GM12875 (cell line): ENCODE results near the gene FES.
"Not testable (repeated sequence)": the region's sequence is repeated elsewhere in the genome, so short reads cannot be mapped to it uniquely, and the experiment has no call there.

Source experiments
- H3K4me3 ChIP-seq: one replicate; pipeline ENCODE4 v1.5.1; 2011; ENCODE audit warnings: low read depth, low read length, control low read depth
- TF ChIP-seq, protein P1 (sequence below): IDR thresholded peaks from 2 replicates; pipeline ENCODE4 v1.5.1; 2011; ENCODE audit warnings: low read depth, mild to moderate bottlenecking, control low read depth, inconsistent platforms, low read length, moderate library complexity, borderline replicate concordance; ENCODE audit not compliant: insufficient read depth

The FES gene

DNA sequence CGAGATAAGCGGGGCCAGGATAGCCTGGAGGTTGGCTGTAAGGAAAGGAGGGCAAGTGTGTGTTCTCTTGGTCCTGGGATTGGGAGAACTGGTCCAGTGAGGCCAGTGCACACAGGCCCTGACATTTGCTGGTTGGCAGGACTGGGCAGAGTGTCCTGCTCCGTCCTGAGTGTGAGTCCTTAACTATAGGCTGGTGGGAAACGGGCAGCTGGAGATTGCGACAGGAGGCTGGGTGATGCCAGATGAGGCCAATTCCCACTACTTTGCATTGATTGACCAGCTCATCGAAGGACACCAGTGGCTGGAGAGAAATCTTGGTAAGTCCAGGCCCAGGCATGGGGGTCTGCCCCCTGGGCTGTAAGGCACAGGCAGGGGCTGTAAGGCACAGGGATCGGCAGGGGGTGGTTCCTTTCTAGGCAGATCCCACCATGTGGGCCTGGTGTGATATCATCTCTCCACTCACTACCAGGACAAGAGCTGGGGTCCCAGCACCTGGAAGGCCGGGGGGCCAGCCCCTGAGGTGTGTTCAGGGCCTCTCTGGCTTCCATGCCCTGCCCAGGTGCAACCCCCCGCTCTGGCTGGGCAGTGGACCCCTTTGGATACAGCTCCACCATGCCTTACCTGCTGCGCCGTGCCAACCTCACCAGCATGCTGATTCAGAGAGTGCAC lies 22.0 kb downstream of the FES start:
- no peak overlapping the region for H3K4me3 ChIP-seq
- TF ChIP-seq, protein P1, sequence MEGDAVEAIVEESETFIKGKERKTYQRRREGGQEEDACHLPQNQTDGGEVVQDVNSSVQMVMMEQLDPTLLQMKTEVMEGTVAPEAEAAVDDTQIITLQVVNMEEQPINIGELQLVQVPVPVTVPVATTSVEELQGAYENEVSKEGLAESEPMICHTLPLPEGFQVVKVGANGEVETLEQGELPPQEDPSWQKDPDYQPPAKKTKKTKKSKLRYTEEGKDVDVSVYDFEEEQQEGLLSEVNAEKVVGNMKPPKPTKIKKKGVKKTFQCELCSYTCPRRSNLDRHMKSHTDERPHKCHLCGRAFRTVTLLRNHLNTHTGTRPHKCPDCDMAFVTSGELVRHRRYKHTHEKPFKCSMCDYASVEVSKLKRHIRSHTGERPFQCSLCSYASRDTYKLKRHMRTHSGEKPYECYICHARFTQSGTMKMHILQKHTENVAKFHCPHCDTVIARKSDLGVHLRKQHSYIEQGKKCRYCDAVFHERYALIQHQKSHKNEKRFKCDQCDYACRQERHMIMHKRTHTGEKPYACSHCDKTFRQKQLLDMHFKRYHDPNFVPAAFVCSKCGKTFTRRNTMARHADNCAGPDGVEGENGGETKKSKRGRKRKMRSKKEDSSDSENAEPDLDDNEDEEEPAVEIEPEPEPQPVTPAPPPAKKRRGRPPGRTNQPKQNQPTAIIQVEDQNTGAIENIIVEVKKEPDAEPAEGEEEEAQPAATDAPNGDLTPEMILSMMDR, result no peak

DNA sequence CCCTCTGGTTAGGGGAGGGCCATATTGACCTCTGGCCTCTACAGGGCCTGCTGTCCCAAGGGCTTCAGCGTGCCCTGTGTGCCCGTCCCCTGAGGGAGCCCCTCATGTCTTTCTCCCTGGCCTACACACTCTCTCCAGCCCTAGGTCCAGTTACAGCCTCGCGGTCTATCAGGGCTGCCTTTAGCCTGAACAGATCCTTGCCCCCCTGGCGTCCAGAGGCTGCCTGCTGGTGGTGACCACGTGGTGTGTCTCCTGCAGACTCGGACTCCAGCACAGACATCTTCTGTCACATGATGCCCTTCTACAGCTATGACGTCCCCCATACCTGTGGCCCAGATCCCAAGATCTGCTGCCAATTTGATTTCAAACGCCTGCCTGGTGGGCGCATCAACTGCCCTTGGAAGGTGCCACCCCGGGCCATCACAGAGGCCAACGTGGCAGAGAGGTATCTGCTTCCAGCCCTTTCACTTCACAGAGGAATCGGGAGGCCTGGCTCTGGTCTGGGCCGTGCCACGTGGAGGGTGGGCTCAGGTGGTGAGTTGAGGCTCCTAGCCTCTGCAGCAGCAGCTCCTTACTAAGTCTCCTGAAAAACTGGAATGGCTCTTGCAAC lies 22.9 kb downstream of the FES start:
- TF ChIP-seq, protein P1, result no peak
- H3K4me3 ChIP-seq, result no peak overlapping the region

DNA sequence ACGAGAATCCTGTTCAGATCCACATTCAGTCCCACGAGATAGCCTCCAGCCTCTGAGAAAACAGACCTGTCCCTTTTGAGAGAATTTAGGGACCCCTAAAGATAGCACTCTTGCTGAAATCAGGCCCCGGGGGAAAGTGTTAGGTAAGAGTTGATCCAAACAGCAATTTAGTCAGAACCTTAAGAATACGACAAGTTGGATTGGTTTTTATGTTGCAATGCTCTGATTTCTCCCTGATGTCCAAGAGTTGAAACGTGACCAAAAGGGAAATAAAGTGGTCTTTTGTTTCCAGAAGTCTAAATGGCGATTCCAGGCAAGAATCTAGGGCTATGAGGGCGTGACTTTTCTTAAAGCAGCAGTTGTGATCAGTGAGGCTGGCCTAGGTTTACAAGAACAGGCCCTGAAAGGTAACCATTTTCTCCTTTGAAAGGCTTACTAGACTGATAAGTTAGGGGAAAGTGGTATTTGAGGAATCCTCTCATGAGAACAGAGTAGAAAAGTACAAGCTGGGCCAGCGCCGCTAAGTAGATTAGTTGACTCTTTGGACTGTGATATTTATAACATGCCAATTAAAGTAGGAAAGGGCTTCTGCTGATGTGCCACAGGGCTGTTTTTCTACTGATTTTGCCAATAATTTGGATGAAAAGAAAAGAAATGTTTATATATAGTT lies 23.7 kb downstream of the FES start:
- TF ChIP-seq, protein P1, result no peak
- no peak overlapping the region for H3K4me3 ChIP-seq

DNA sequence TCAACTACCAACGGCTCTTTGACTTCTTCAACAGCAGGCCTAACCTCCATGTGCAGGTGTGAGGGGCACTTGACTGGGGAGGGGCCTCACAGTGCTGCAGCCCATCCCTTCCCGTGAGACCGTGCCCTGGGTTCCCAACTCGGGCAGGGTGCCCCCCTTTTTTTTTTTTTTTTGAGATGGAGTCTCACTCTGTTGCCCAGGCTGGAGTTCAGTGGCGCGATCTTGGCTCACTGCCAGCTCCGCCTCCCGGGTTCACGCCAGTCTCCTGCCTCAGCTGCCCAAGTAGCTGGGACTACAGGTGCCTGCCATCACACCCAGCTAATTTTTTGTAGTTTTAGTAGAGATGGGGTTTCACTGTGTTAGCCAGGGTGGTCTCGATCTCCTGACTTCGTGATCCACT lies 25.1 kb downstream of the FES start:
- H3K4me3 ChIP-seq, result not testable (repeated sequence)

DNA sequence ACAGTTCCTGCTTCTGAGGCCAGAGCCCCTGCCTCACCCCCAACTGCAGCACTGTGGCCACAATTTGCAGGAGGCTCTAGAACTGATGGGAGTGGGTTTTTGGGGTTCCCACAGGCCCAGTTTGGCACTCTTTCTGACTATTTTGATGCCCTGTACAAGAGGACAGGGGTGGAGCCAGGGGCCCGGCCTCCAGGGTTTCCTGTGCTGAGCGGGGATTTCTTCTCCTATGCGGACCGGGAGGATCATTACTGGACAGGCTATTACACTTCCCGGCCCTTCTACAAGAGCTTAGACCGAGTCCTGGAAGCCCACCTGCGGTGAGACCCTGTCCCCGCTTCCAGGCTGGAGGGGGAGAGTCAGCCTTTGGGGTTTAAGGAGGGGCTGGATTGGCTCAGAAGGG lies 25.7 kb downstream of the FES start:
- TF ChIP-seq, protein P1, result no peak
- no peak overlapping the region for H3K4me3 ChIP-seq

DNA sequence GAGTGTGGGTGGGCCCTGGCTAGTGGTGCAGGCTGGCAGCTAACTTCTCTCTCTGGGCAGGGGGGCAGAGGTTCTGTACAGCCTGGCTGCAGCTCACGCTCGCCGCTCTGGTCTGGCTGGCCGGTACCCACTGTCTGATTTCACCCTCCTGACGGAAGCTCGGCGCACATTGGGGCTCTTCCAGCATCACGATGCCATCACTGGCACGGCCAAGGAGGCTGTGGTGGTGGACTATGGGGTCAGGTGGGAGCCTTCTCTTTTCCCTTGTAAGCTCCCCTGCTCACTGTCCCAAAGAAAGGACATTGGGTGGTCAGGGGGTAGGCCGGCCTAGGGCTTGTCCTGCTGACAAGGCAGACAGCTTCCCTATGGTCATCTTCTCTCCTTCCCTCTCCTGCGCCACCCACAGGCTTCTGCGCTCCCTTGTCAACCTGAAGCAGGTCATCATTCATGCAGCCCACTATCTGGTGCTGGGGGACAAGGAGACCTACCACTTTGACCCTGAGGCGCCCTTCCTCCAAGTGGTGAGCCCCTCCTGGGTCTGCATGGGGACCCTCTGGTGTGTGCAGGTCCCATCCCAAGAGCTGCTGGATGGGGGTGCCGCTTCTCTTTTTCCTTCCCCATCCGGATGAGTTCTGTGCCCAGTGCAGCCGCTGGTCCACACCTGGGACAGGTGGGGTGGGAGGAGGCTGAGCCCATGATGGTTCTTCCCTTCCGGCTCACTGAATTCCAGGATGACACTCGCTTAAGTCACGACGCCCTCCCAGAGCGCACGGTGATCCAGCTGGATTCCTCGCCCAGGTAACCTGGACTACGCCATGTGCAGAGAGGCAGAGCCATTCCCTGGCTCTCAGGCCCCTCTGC lies 26.4 kb downstream of the FES start:
- TF ChIP-seq, protein P1, result no peak
- no peak overlapping the region for H3K4me3 ChIP-seq

DNA sequence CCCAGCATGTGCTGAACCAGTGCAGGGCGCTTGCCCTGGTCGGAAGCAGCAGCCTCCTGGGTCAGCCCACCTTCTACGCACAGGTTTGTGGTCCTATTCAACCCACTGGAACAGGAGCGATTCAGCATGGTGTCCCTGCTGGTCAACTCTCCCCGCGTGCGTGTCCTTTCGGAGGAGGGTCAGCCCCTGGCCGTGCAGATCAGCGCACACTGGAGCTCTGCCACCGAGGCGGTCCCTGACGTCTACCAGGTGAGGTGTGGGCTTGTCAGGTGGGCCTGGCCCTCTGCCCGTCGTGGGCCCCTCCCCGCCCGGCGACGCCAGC lies 27.0 kb downstream of the FES start:
- TF ChIP-seq, protein P1, result no peak
- no peak overlapping the region for H3K4me3 ChIP-seq
